Tibial nerve (tissue), 4 donors: ENCODE data around the gene NEDD4L.

Source experiments
- EP300 ChIP-seq, 2 donors: sonication (generic); formaldehyde crosslinking; IDR thresholded peaks; one replicate each; pipeline ENCODE4 v1.6.1; 2017; ENCODE audit warnings: antibody characterized with exemption in 2 of 2, mild to moderate bottlenecking in 1 of 2
- POLR2A ChIP-seq, 2 donors: fragments of 450-650 bp; IDR thresholded peaks; one replicate each; pipeline ENCODE4 v1.6.1; 2017; ENCODE audit warnings: antibody characterized with exemption in 2 of 2, mild to moderate bottlenecking in 2 of 2, moderate library complexity in 2 of 2
- TF ChIP-seq, protein P1 (sequence below), 5 experiments: fragments of 200-600 bp in 3 of 5; fragments of 450-650 bp in 2 of 5; sonication (generic) in 3 of 5; IDR thresholded peaks; one replicate each; pipeline ENCODE4 v1.5.1; 2016 to 2019; ENCODE audit warnings: antibody characterized with exemption in 5 of 5, mild to moderate bottlenecking in 3 of 5, moderate library complexity in 2 of 5

DNA sequence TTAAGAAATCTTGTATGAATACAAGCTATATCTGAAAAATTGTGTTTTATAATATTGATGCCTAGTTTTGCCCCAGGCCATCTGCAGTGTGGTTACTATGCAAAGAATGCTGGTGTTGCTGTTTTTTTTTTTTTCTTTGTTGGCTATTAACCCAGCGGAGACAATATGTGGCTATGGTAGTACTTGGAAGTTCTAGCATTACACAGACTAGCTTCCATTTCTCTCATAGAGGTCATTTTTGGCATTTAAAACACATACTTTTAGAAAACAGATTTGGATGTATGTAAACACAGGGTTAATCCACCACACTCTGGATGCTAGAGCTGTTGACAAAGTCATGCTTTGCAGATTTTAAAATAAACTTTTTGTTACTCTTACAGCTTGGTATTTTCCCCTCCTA lies 209.8 kb downstream of the NEDD4L start:
- TF ChIP-seq, protein P1, sequence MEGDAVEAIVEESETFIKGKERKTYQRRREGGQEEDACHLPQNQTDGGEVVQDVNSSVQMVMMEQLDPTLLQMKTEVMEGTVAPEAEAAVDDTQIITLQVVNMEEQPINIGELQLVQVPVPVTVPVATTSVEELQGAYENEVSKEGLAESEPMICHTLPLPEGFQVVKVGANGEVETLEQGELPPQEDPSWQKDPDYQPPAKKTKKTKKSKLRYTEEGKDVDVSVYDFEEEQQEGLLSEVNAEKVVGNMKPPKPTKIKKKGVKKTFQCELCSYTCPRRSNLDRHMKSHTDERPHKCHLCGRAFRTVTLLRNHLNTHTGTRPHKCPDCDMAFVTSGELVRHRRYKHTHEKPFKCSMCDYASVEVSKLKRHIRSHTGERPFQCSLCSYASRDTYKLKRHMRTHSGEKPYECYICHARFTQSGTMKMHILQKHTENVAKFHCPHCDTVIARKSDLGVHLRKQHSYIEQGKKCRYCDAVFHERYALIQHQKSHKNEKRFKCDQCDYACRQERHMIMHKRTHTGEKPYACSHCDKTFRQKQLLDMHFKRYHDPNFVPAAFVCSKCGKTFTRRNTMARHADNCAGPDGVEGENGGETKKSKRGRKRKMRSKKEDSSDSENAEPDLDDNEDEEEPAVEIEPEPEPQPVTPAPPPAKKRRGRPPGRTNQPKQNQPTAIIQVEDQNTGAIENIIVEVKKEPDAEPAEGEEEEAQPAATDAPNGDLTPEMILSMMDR (IDR thresholded peaks at IDR 0.05) = no peak
- no peak for TF ChIP-seq EP300 (IDR thresholded peaks at IDR 0.05)
- no peak for TF ChIP-seq POLR2A (IDR thresholded peaks at IDR 0.05)
